ENCODE results near the gene FER.

GRCh38 chr5:109161914-109162683 is 414.4 kb downstream of the FER start:
- TF ChIP-seq CTCF (conservative IDR thresholded peaks at IDR 0.05), result no peak
- no peak for TF ChIP-seq EZH2 (IDR thresholded peaks at IDR 0.05; ENCODE audit: low read depth)
